ENCODE results near the gene KIFBP.

Gene KIFBP

DNA sequence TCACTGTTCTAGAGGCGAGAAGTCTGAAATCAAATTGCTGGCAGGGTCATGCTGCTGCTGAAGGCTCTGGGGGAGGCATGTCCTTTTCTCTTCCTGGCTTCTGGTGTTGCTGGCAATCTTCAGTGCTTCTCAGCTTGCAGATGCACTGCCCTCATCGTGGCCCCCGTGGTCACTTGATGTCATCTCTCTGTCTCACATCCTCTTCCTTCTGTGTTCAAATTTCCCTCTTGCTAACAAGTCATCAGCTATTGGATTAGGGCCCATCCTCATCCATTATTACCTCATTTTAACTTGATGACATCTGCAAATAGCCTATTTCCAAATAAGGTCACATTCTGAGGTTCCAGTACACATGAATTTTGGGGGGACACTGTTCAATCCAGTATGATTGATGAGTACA is 62.7 kb downstream of the KIFBP start:
- DNase-seq (ENCODE audit: low spot score): no peak

DNA sequence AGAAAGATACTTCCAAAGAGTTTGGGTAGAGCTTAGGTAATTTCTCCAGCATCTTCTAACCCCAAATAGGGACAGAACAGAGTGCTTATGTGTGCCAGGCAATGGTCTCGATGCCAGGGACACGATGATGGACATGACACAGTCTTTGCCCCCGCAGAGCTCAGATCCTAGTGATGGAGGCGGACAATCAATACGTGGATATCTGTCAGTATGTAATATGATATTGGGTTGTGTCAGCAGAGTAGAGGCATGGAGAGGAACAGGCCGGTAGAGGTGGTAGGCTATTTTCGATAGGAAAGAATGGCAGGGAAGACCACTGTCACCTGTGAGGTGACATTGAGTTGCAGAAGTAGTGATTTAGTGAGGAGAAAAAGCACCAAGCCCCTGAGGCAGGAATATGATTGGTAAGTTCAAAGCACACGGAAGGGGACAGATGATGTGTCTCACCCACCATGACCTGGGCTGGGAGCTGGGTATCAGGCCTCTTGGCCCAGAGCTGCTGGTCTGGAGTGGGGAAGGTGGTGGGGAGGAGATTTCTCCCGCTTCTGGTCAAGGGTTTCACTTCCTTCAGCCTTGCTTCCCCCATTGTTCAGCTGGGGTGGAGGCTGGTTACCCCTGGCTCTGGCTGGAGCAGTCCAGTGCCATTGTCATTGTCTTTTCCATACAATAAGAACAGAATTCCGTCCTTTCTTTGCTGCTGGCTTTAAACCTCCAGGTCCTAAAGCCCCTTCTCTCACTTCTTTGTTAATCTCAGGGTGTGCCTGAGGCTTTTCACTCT is 63.3 kb downstream of the KIFBP start:
- no peak for DNase-seq (ENCODE audit: low spot score)

DNA sequence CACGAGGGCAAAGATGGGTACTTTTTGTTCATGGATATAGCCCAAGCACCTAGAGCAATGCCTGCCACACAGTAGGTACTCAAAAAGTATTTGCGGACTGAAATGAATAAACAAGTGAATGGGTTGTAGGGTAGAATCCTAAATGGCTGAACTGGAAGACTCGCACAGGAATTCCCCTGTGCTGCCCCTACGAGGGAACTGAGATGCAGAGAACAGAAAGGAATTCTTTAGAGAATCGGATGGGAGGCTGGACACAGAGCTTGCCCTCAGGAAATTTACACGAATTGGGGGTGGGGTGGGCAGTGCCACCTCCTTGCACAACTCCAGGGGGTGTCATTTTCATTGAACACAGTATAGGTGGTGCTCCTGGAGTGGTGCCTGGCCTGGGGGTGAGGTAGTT is 64.1 kb downstream of the KIFBP start:
- no peak for DNase-seq (ENCODE audit: low spot score)

DNA sequence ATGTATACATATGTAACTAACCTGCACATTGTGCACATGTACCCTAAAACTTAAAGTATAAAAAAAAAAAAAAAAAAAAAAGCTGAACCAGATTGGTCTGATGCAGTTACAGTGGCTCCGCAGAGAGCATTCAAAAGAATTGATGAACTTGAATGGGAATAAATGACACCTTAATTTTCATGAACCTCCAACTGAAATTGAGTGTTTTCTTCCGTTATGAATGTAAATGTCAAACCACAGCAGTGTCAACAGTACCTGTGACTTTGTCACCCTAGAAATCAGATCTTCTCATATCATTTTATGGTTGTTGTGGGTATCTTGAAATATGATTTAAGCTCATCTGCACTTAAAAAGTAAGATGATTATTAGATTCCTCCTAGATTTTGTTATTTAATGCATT is 66.6 kb downstream of the KIFBP start:
- DNase-seq (ENCODE audit: low spot score): no peak

DNA sequence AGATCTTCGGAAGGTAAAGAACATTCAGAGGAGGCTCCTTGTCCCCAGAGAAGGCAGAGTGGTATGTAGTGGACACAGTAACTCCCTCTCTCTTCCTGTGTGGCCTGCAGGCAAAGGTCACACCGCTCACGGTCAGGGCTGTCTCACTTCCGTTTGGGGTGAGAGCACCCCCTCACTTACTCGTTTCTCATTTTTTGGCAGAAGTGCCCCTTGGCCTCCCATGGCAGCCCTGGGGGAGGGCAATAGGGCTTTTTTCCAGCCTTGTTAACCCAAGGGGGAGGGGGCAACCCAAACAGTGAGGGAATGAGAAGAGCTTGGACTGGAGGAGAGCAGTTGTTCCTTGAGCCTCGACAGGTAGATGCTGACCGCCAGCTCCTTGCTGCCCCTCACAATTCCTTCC is 67.5 kb downstream of the KIFBP start:
- DNase-seq (ENCODE audit: low spot score): no peak

DNA sequence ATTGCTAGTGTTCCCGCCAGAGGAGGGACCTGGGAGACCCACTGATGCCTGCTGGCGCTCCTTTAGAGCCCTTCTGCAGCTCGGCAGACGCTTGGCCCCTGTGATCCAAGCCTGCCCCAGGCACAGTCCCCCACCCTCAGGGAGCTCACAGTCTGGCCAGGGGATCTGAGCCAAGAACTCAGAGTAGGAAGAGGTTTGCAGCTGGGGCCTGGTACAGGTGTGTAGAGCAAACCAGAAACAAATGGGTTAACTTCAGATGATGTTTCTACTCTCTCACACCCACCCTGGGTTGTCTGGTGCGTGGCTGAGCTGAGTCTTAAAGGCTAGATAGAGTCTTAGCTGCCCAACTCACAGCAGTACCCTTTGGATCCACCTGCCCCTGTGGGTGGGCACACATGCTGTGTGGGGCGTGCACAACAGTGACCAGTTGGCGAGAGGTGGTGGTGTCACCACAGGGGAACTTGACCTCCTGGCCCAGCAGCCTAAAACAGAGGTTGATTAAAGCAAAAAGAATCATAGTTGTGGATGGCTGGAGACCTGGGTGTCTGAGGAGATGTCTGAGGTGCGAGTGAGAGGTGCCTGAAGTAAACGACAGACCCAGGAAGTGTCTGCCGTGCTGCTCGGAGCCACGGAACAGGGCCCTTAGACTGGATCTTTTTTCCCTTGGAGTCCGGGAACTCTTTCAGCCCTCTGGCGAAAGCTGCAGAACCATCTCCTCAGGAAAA is 68.1 kb downstream of the KIFBP start:
- DNase-seq (ENCODE audit: low spot score): no peak

DNA sequence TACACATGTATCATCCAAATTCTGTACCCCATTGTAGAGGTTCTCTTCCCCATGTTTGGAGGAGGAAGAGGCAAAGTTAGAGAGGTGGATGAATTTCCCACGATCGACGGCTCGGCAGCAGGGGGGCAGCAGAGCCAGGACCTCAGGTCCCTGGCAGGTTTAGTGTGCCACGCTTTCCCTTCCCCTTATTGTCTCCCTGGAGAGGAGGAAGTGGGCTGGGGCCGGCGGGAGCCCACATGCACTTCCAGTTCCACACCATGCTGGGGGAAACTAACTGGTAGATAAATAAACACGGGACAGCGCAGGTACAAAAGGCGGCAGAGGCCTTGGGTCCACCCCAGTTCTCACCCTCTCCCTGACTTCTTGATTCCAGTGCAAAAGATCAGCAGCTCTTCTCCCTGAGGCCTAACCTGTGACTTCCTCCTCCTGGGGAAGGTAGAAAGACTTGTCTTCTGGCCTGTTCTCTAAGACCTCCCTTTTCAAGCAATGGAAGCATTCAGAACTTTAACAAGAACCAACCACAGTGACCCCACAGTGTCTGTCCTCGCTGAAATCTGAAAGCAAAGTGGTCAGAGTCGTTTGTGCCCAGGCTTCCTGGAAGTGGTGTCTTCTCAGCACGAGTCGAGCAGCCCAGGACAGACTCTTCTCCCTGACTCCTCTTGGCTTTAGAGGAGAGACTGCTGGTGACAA is 68.8 kb downstream of the KIFBP start:
- no peak for DNase-seq (ENCODE audit: low spot score)

DNA sequence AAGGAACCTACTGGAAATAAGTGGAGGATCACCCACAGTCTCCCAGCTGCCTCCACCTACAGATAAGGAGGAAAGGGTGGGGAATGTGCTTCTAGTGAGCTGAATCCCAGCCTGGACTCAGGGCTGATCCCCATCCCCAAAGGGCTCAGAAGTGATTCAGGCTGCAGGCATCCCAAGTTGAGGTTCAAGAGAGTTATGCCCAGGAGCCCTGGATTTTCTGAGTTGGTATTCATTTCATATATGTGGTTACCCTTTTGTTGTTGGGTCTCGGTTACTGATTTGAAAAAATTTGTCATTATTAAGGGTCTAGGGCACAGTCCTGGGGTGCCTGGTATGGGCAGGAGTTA is 69.3 kb downstream of the KIFBP start:
- DNase-seq (ENCODE audit: low spot score): no peak

DNA sequence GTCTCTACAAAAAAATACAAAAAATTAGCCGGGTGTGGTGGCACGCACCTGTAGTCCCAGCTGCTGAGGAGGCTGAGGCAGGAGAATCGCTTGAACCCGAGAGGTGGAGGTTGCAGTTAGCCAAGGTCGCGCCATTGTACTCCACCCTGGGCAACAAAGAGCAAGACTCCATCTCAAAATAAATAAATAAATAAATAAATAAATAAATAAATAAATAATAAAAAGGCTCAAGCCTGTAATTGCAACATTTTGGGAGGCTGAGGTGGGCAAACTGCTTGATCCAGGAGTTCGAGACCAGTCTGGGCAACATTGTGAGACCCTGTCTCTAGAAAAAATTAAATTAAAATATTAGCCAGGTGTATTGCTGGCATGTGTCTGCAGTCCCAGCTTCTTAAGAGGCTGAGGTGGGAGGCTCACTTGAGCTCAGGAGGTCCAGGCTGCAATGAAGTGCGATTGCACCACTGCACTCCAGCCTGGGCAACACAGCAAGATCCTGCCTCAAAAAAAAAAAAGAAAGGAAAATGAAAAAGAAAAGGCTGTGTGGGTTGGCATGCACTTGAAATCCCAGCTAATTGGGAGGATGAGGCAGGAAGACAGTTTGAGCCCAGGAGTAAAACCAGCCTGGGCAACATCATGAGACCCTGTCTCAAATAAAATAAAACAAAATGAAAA is 71.7 kb downstream of the KIFBP start:
- DNase-seq (ENCODE audit: low spot score): no peak

DNA sequence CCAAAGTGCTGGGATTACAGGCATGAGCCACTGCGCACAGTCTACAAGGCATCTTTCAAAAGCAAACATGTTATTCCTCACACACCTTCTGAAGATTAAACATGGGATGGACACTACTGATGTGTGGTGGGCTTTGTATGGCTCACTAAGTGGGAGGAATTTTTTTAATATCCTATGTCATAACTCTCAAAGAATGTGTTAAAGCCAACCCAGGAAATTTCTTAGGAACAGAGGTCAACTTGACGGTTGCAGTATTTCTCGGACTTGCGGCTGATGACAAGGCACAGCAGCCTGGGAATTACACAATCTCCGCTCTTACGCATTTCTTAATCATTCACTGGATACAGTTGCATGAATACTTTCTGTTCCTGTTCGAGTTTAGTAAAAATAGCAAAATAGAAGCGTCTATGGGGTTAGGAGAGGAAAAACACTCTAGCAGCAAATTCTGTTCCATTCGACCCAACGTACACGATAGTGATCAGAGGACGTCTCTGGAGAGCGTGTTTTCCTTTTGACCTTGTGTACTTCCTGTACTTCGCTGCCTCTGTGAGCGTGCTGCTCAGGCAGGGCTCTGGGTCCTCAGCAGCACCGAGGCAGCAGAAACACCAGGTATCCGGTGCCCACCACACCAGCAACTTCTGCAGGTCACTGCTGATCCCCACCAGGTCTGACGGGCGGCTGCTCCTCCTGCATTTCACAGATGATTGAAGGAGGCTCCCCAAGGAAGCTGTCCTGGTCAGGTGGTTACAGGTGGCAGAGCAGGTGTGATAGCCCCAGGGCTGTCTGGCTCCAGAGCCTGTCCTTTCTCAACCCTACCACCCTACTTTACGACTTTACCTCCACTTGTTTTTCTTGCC is 72.9 kb downstream of the KIFBP start:
- DNase-seq (ENCODE audit: low spot score): no peak

DNA sequence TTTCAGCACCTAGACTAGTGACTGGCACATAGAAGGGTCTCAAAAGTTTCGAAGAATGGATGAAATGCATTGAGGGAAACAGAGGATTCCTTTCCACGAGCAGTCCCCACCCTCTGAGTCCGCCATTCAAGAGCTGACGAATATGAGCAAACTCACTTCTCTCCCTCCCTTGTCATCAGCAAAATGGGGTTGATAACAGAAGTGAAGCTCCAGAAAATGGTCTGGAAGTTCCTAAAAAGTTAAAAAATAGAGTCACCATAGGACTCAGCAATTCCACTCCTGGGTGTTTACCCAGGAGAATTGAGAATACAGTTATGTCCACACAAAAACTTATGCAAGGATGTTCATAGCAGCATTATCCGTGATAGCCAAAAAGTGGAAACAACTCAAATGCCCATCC is 74.3 kb downstream of the KIFBP start:
- DNase-seq (ENCODE audit: low spot score): no peak

DNA sequence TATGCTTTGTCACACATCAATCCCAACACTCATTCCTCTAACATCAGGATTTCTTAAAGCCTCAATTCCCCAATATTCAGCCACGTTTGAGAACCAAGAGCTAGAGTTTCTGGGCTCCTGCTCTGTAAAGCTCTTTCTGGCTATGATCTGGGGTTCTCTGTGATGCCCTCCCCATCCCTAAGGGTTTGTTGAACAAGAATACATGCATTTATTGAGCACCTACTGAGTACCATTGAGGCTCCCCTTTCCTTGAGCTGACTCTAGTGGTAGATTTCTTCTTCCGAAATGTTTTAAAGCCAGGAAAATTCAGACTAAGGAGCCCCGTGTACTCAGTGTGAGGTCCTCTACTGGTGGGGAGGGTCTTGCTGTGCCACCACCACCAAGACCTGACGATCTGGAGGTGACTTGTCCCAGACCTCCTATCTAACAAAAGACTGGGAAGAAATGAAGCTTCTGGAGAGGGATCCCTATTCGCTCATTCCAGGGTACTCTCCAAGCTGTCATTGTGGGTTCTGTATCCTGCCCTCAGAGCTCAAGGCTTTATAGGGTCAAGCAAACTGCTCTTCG is 76.2 kb downstream of the KIFBP start:
- no peak for DNase-seq (ENCODE audit: low spot score)

DNA sequence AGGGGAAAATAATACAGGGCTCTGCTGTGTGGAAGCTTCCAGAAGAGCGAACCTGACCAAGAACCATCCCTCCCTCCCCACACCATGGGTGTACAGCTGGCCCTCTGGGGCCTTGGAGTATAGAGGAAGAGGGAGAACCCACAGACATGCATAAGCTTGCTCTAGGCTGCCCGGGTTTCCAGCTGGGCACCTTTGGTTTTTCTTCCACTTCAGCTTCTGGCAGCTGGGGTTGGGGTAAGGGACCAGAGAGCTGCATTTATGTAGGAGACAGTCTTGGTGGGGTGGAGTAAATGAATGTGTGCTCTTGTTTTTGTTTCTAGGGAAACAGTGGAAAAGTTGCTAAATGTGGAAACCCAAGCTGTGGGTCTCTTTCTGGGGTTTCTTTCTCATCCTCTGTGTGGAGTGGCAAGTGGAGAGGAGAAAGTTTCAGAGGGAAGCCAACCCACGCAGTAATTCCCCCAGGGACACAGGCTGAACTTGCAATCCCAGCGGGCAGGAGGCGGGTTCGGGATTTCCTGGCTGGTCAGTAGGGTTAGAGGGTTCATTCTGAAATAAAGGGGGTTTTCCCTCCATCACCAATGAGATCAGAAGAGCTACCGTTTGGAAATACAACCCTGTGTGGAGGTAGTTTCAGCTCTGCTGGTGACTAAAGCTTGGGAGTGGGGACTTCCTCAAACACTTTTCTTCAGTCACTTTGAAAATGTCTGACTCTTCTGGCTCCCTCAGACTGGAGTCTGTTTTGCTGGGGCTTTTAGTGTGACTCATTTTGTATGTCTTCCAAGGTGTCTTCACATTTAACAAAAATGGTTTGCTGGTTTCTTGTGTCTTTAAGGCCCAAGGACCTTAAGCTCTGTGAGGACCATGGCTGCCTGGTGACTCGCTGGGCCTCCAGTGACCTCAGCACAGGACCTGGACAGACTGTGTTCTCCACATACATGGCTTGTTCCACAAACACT is 77.1 kb downstream of the KIFBP start:
- no peak for DNase-seq (ENCODE audit: low spot score)

Data from HuH-7.5 (cell line).